Erythroblast (primary cell): ENCODE measurements around the gene ANTXR1.

Source experiments
- GATA1 ChIP-seq: IDR thresholded peaks from 2 replicates; pipeline ENCODE4 v1.6.1; 2011; ENCODE audit warnings: low read depth, mild to moderate bottlenecking, control low read depth, low read length, moderate library complexity
- POLR2A ChIP-seq: IDR thresholded peaks from 2 replicates; pipeline ENCODE4 v1.6.1; 2011; ENCODE audit warnings: mild to moderate bottlenecking, low read length

GRCh38 chr2:69007603-69008002, 5.4 kb upstream of the ANTXR1 start:
- no peak for TF ChIP-seq POLR2A
- no peak for TF ChIP-seq GATA1
